SK-N-SH (cell line): Measurements from ENCODE around the gene PITPNM1. TPM values are rescaled to one million over a fixed set of nuclear protein-coding genes. Genes with fewer than 3 reads are reported as not detected.

Experiments
- CTCF ChIA-PET: fragments of 300-600, 350-600 bp; formaldehyde crosslinking; extraction: SDS; loops from one replicate; lab custom pipeline; 2021; lab: Yijun Ruan, JAX
- POLR2A ChIA-PET: fragments of 350-600 bp; sonication (Branson Sonifier 250); formaldehyde crosslinking; extraction: SDS; loops from one replicate; lab custom pipeline; 2020; ENCODE audit warnings: antibody characterized with exemption, inconsistent platforms; lab: Yijun Ruan, JAX
- DNase-seq: peaks from one replicate; pipeline ENCODE4 v3.0.0; 2012
- H2AFZ ChIP-seq: fragments of 200-600 bp; sonication (generic); 2 replicates; pipeline ENCODE4 v1.8.1; 2016; ENCODE audit warnings: antibody characterized with exemption, mild to moderate bottlenecking, low read depth
- H3F3A ChIP-seq: fragments of 200-600 bp; sonication (generic); replicated peaks from 2 replicates; pipeline ENCODE3; 2016; ENCODE audit warnings: antibody characterized with exemption, mild to moderate bottlenecking; ENCODE audit not compliant: insufficient read depth
- H3K27ac ChIP-seq, 2 experiments: fragments of 200-500 bp in 1 of 2; fragments of 200-600 bp in 1 of 2; sonication (Bioruptor generic) in 1 of 2; sonication (generic), shearing (Covaris generic) in 1 of 2; 2 replicates each; pipeline versions ENCODE4 v1.5.1 to v1.6.1; 2014 to 2016; ENCODE audit warnings: low read depth in 2 of 2, inconsistent platforms in 1 of 2, low read length in 1 of 2, mild to moderate bottlenecking in 1 of 2, mixed read lengths in 1 of 2
- H3K27me3 ChIP-seq: fragments of 200-600 bp; sonication (generic), shearing (Covaris generic); 2 replicates; pipeline ENCODE4 v1.6.1; 2016; ENCODE audit warnings: mixed run types; ENCODE audit not compliant: insufficient read depth
- H3K36me3 ChIP-seq, 2 experiments: fragments of 200-500 bp in 1 of 2; fragments of 200-600 bp in 1 of 2; sonication (Bioruptor generic) in 1 of 2; sonication (generic) in 1 of 2; replicated peaks in 1 of 2; 2 replicates each; pipeline versions ENCODE3 to v1.5.1; 2014 to 2016; ENCODE audit warnings: low read length in 1 of 2, mild to moderate bottlenecking in 1 of 2; ENCODE audit not compliant: insufficient read depth in 2 of 2, control insufficient read depth in 1 of 2
- H3K4me1 ChIP-seq, 2 experiments: fragments of 200-500 bp in 1 of 2; fragments of 200-600 bp in 1 of 2; sonication (Bioruptor generic) in 1 of 2; sonication (generic), shearing (Covaris generic) in 1 of 2; 2 replicates each; pipeline versions ENCODE4 v1.5.1 to v1.6.1; 2014 to 2016; ENCODE audit warnings: low read depth in 1 of 2, low read length in 1 of 2, mixed run types in 1 of 2; ENCODE audit not compliant: insufficient read depth in 2 of 2, control insufficient read depth in 1 of 2
- H3K4me2 ChIP-seq: fragments of 200-600 bp; sonication (generic), shearing (Covaris generic); 2 replicates; pipeline ENCODE4 v1.6.1; 2017; ENCODE audit warnings: mixed run types
- H3K4me3 ChIP-seq, 2 experiments: fragments of 200-500 bp in 1 of 2; fragments of 200-600 bp in 1 of 2; sonication (Bioruptor generic) in 1 of 2; sonication (generic), shearing (Covaris generic) in 1 of 2; 2 replicates each; pipeline versions ENCODE4 v1.5.1 to v1.8.1; 2014 to 2016; ENCODE audit warnings: low read depth in 2 of 2, inconsistent platforms in 1 of 2, low read length in 1 of 2, mild to moderate bottlenecking in 1 of 2, mixed read lengths in 1 of 2, moderate library complexity in 1 of 2
- H3K79me2 ChIP-seq: fragments of 200-600 bp; sonication (generic); 2 replicates; pipeline ENCODE4 v1.8.1; 2017; ENCODE audit warnings: mild to moderate bottlenecking; ENCODE audit not compliant: insufficient read depth
- H3K9ac ChIP-seq: fragments of 200-600 bp; sonication (generic); 2 replicates; pipeline ENCODE4 v1.6.1; 2017; ENCODE audit warnings: mixed run types
- H3K9me2 ChIP-seq: fragments of 200-600 bp; sonication (generic); 2 replicates; pipeline ENCODE4 v1.6.1; 2017; ENCODE audit warnings: mixed run types
- H3K9me3 ChIP-seq: fragments of 200-600 bp; sonication (generic); 2 replicates; pipeline ENCODE4 v1.6.1; 2017; ENCODE audit warnings: mixed run types, mild to moderate bottlenecking, moderate library complexity
- H4K20me1 ChIP-seq: fragments of 200-600 bp; sonication (generic); 2 replicates; pipeline ENCODE4 v1.6.1; 2017; ENCODE audit warnings: mild to moderate bottlenecking, mixed run types; ENCODE audit not compliant: insufficient read depth
- ELF1 ChIP-seq: IDR thresholded peaks from 2 replicates; pipeline ENCODE4 v1.4.0; 2012
- EZH2phosphoT487 ChIP-seq: fragments of 200-600 bp; sonication (generic); IDR thresholded peaks from 2 replicates; pipeline ENCODE4 v1.6.1; 2017; ENCODE audit warnings: low read depth, mixed run types, mild to moderate bottlenecking, antibody characterized with exemption, moderate library complexity, borderline replicate concordance
- FOXJ3 ChIP-seq: sonication (generic); formaldehyde crosslinking; IDR thresholded peaks from 2 replicates; pipeline ENCODE4 v1.5.1; 2020; ENCODE audit warnings: mild to moderate bottlenecking, missing genetic modification reagents
- FOXM1 ChIP-seq: IDR thresholded peaks from 2 replicates; pipeline ENCODE4 v1.4.0; 2012; ENCODE audit warnings: low read depth, mild to moderate bottlenecking
- GABPA ChIP-seq: IDR thresholded peaks from 2 replicates; pipeline ENCODE4 v1.4.0; 2012; ENCODE audit warnings: low read depth, mild to moderate bottlenecking
- GATA2 ChIP-seq: sonication (generic); formaldehyde crosslinking; IDR thresholded peaks from 2 replicates; pipeline ENCODE4 v1.5.0; 2020; ENCODE audit warnings: mild to moderate bottlenecking, missing genetic modification reagents
- JUND ChIP-seq: IDR thresholded peaks from 2 replicates; pipeline ENCODE4 v1.4.0; 2012
- MAX ChIP-seq: IDR thresholded peaks from 2 replicates; pipeline ENCODE4 v1.4.0; 2012; ENCODE audit warnings: low read depth
- MEF2A ChIP-seq: IDR thresholded peaks from 2 replicates; pipeline ENCODE4 v1.4.0; 2012; ENCODE audit warnings: low read depth, borderline replicate concordance
- NFIC ChIP-seq: IDR thresholded peaks from 2 replicates; pipeline ENCODE4 v1.4.0; 2012; ENCODE audit warnings: borderline replicate concordance
- NRF1 ChIP-seq: IDR thresholded peaks from 2 replicates; pipeline ENCODE4 v1.6.1; 2012; ENCODE audit warnings: low read depth, mild to moderate bottlenecking, low read length
- PBX3 ChIP-seq: IDR thresholded peaks from 2 replicates; pipeline ENCODE4; 2012
- RCOR1 ChIP-seq: fragments of 150-350 bp; IDR thresholded peaks from 2 replicates; pipeline ENCODE4 v1.6.1; 2017; ENCODE audit warnings: antibody characterized with exemption, low read length
- RFX5 ChIP-seq: IDR thresholded peaks from 2 replicates; pipeline ENCODE4 v1.6.1; 2012; ENCODE audit warnings: mild to moderate bottlenecking, improper control_type of control experiment, low read length
- WGBS: methylation state at CpG from one replicate; pipeline ENCODE4 v1.1.6; 2017; ENCODE audit warnings: low lambda C conversion rate; 5-methylcytosine and 5-hydroxymethylcytosine counted together
- polyA plus RNA-seq, 3 experiments: library from polyadenylated mRNA; depleted of rRNA; stranded (reverse); fragments of >200 nt; gene quantifications; 2 replicates each; pipeline ENCODE4 v1.2.3, GENCODE V29; 2012
- TF ChIP-seq, protein P1 (sequence below): fragments of 150-350 bp; IDR thresholded peaks from 2 replicates; pipeline ENCODE4 v1.6.1; 2017; ENCODE audit warnings: antibody characterized with exemption, low read length, low read depth, borderline replicate concordance
- TF ChIP-seq, protein P2 (sequence below): fragments of 150-350 bp; IDR thresholded peaks from 2 replicates; pipeline ENCODE4 v1.6.1; 2016; ENCODE audit warnings: mild to moderate bottlenecking, low read depth, low read length
- TF ChIP-seq, protein P3 (sequence below): IDR thresholded peaks from 2 replicates; pipeline ENCODE4 v1.4.0; 2012; ENCODE audit warnings: low read depth, borderline replicate concordance

Gene PITPNM1
- polyA plus RNA-seq, 1 of the 3 experiments (the other 2 are of a cell fraction) = 24.2 TPM

DNA sequence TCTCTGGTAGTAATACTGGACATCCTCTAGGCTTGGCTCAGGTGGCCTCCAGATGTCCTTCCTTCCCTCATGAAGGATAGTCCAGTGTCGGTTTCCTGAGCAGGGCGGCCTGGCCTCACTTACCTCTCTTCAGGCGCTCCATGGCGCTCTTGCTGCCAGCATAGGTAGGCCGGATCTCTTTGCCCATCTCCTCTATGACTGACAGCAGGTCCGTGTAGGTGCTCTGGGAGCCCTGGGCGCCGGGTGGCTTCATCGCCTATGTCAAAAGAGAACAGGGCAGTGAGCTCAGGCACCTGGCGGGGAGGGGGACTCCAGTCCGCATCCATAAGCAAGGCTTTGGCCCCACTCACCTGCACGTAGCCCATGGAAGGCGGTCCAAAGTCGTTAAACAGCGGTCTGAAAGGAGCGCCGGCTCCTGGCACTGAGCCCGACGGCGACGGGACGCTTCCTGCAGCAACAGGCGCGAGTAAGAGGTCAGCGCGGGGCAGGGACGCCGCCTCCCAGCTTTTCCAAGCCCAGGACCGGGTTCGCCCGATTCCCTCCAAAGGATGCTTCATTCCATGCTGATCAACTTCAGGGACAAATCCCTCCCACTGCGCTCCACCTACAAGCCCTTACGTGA, 2.2 kb upstream of the PITPNM1 start:
- peaks cover 29% of the 10 kb centered on the region for H3K79me2 ChIP-seq
- peak overlapping the region; percentile 83 to 89; a peak in 3 of 4 replicates for H3K27ac ChIP-seq
- no peak for TF ChIP-seq PBX3
- no peak for TF ChIP-seq MAX
- TF ChIP-seq NFIC = peak; percentile 25
- no peak for TF ChIP-seq NRF1
- TF ChIP-seq EZH2phosphoT487 = no peak
- H2AFZ ChIP-seq = peak overlapping the region; percentile 80; the same call in 1 of the 2 replicates
- peaks cover 0 to 7% of the 10 kb centered on the region in 2 experiments for H3K36me3 ChIP-seq
- H3K4me3 ChIP-seq = peak overlapping the region; percentile 68 to 89
- H4K20me1 ChIP-seq = peaks cover 13% of the 10 kb centered on the region
- DNase-seq = no peak
- ChIA-PET CTCF (interaction anchor here (0.8 to 1.1 kb wide), 2 partner anchors 15 to 125 kb away, joined by 3 read pairs; no protein-coding TSS in a partner anchor), POLR2A (interaction anchor here (1.4 kb wide), 1 partner anchor 106 kb away, joined by 5 read pairs; the partner anchor contains the start of gene PPP1CA)
- peak overlapping the region; percentile 95 for H3K4me2 ChIP-seq
- WGBS = 68% methylated on average over 11 of the region's 33 CpGs
- no peaks in the 10 kb centered on the region; the same call in 1 of the 2 replicates for H3K27me3 ChIP-seq
- peak overlapping the region; percentile 69 for H3K9ac ChIP-seq
- no peaks in the 10 kb centered on the region for H3K9me2 ChIP-seq
- H3F3A ChIP-seq = peaks cover 24% of the 10 kb centered on the region
- no peaks in the 10 kb centered on the region for H3K9me3 ChIP-seq
- H3K4me1 ChIP-seq = peaks cover 10 to 36% of the 10 kb centered on the region in 2 experiments

GRCh38 chr11:67506426-67507051, 1.4 kb upstream of the PITPNM1 start:
- Histone ChIP-seq H3K27me3 (no peaks in the 10 kb centered on the region; the same call in 1 of the 2 replicates), H3K9ac (0 out of 2 replicates have a peak overlapping the region, but pooled peaks have one; percentile 69), H4K20me1 (peaks cover 13% of the 10 kb centered on the region), H3K4me1 (peaks cover 10 to 36% of the 10 kb centered on the region in 2 experiments), H3K79me2 (peaks cover 29% of the 10 kb centered on the region), H3K9me3 (no peaks in the 10 kb centered on the region), H3F3A (peaks cover 24% of the 10 kb centered on the region), H2AFZ (no peak overlapping the region), H3K4me2 (peak overlapping the region; percentile 95), H3K4me3 (peak overlapping the region in 1 of 2 experiments; percentile 68; a peak in 2 of 4 replicates), H3K27ac (peak overlapping the region; percentile 6 to 80; a peak in 3 of 4 replicates), H3K9me2 (no peaks in the 10 kb centered on the region), H3K36me3 (peaks cover 0 to 14% of the 10 kb centered on the region in 2 experiments)
- TF ChIP-seq RFX5 = no peak
- TF ChIP-seq FOXM1 = no peak
- TF ChIP-seq, protein P1, sequence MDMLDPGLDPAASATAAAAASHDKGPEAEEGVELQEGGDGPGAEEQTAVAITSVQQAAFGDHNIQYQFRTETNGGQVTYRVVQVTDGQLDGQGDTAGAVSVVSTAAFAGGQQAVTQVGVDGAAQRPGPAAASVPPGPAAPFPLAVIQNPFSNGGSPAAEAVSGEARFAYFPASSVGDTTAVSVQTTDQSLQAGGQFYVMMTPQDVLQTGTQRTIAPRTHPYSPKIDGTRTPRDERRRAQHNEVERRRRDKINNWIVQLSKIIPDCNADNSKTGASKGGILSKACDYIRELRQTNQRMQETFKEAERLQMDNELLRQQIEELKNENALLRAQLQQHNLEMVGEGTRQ = no peak
- TF ChIP-seq, protein P2, sequence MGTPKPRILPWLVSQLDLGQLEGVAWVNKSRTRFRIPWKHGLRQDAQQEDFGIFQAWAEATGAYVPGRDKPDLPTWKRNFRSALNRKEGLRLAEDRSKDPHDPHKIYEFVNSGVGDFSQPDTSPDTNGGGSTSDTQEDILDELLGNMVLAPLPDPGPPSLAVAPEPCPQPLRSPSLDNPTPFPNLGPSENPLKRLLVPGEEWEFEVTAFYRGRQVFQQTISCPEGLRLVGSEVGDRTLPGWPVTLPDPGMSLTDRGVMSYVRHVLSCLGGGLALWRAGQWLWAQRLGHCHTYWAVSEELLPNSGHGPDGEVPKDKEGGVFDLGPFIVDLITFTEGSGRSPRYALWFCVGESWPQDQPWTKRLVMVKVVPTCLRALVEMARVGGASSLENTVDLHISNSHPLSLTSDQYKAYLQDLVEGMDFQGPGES = no peak
- TF ChIP-seq MEF2A = no peak
- TF ChIP-seq RCOR1 = no peak
- no peak for TF ChIP-seq GABPA
- TF ChIP-seq EZH2phosphoT487 = no peak
- TF ChIP-seq FOXJ3 (CRISPR knock-in tag) = no peak
- no peak for TF ChIP-seq ELF1
- no peak for TF ChIP-seq NRF1
- TF ChIP-seq, protein P3, sequence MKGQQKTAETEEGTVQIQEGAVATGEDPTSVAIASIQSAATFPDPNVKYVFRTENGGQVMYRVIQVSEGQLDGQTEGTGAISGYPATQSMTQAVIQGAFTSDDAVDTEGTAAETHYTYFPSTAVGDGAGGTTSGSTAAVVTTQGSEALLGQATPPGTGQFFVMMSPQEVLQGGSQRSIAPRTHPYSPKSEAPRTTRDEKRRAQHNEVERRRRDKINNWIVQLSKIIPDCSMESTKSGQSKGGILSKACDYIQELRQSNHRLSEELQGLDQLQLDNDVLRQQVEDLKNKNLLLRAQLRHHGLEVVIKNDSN = no peak
- TF ChIP-seq JUND = no peak
- no peak for TF ChIP-seq GATA2
- 87% methylated on average over 13 of the region's 16 CpGs for WGBS
- CTCF ChIA-PET = interaction anchor here (0.6 to 1.2 kb wide), 6 partner anchors 99 to 160 kb away, joined by 3 to 4 read pairs (median 3); no protein-coding TSS in a partner anchor
- POLR2A ChIA-PET = no interaction called here
- DNase-seq = no peak
